GM21825 (cell line): ENCODE results near the gene CNTFR.

Experiments
- ATAC-seq: cut with Tn5 transposase; IDR thresholded peaks from one replicate; pipeline ENCODE4 v1.9.1; 2021; ENCODE audit warnings: mild to moderate bottlenecking, moderate library complexity; ENCODE audit not compliant: unreplicated experiment

The CNTFR gene

GRCh38 chr9:34572628-34573027 lies 16.9 kb downstream of the CNTFR start:
- ATAC-seq, result no peak

GRCh38 chr9:34572092-34572491 lies 17.4 kb downstream of the CNTFR start:
- ATAC-seq, result no peak

- ATAC-seq, result no peak
Measured at GRCh38 chr9:34571481-34571810, 18.1 kb downstream of the CNTFR start.

GRCh38 chr9:34570809-34571480 lies 18.6 kb downstream of the CNTFR start:
- ATAC-seq, result no peak

- ATAC-seq, result no peak
Measured at GRCh38 chr9:34570376-34570775, 19.1 kb downstream of the CNTFR start.

GRCh38 chr9:34568774-34569173 lies 20.8 kb downstream of the CNTFR start:
- ATAC-seq, result no peak

- ATAC-seq, result no peak
Measured at GRCh38 chr9:34568133-34568532, 21.4 kb downstream of the CNTFR start.

- ATAC-seq, result no peak
Measured at GRCh38 chr9:34566972-34567371, 22.6 kb downstream of the CNTFR start.

GRCh38 chr9:34566322-34566721 lies 23.2 kb downstream of the CNTFR start:
- ATAC-seq, result no peak

GRCh38 chr9:34565856-34566255 lies 23.7 kb downstream of the CNTFR start:
- no peak for ATAC-seq

- no peak for ATAC-seq
Measured at GRCh38 chr9:34564617-34565016, 24.9 kb downstream of the CNTFR start.

- ATAC-seq, result no peak
Measured at GRCh38 chr9:34563262-34563661, 26.3 kb downstream of the CNTFR start.

GRCh38 chr9:34562135-34562745 lies 27.3 kb downstream of the CNTFR start:
- no peak for ATAC-seq

GRCh38 chr9:34560599-34561214 lies 28.8 kb downstream of the CNTFR start:
- ATAC-seq, result no peak

GRCh38 chr9:34559624-34560455 lies 29.7 kb downstream of the CNTFR start:
- no peak for ATAC-seq

- no peak for ATAC-seq
Measured at GRCh38 chr9:34558919-34559623, 30.5 kb downstream of the CNTFR start.

GRCh38 chr9:34558364-34558763 lies 31.2 kb downstream of the CNTFR start:
- ATAC-seq, result no peak

GRCh38 chr9:34557426-34558321 lies 31.9 kb downstream of the CNTFR start:
- no peak for ATAC-seq

- ATAC-seq, result no peak
Measured at GRCh38 chr9:34556949-34557348, 32.6 kb downstream of the CNTFR start.

GRCh38 chr9:34555936-34556525 lies 33.5 kb downstream of the CNTFR start:
- no peak for ATAC-seq
